H9 (cell line): Measurements from ENCODE around the gene ATP6V1D. TPM values are rescaled to one million over a fixed set of nuclear protein-coding genes. Genes with fewer than 3 reads are reported as not detected.

Experiments
- DNase-seq: peaks from one replicate; pipeline ENCODE4 v3.0.0-alpha.2; 2017
- H2AFZ ChIP-seq: one replicate; pipeline ENCODE4 v1.6.1; 2013; ENCODE audit warnings: mild to moderate bottlenecking, low read length, control low read depth, moderate library complexity
- H2AK5ac ChIP-seq: 2 replicates; pipeline ENCODE4 v1.6.1; 2013; ENCODE audit warnings: low read length, control low read depth, mixed read lengths; ENCODE audit not compliant: insufficient read length
- H2BK120ac ChIP-seq: one replicate; pipeline ENCODE4 v1.6.1; 2013; ENCODE audit warnings: low read depth, mild to moderate bottlenecking, low read length, control low read depth, inconsistent platforms; ENCODE audit not compliant: poor library complexity, severe bottlenecking
- H2BK12ac ChIP-seq: 2 replicates; pipeline ENCODE4 v1.6.1; 2013; ENCODE audit warnings: low read length, control low read depth, mixed read lengths, low read depth; ENCODE audit not compliant: insufficient read length
- H2BK15ac ChIP-seq: 2 replicates; pipeline ENCODE4 v1.6.1; 2013; ENCODE audit warnings: low read depth, low read length, control low read depth
- H2BK20ac ChIP-seq: one replicate; pipeline ENCODE4 v1.6.1; 2013; ENCODE audit warnings: low read depth, mild to moderate bottlenecking, low read length, control low read depth, inconsistent platforms; ENCODE audit not compliant: poor library complexity, severe bottlenecking
- H2BK5ac ChIP-seq: 2 replicates; pipeline ENCODE4 v1.6.1; 2013; ENCODE audit warnings: low read length, control low read depth, mixed read lengths; ENCODE audit not compliant: insufficient read length
- H3K14ac ChIP-seq: 2 replicates; pipeline ENCODE4 v1.6.1; 2013; ENCODE audit warnings: low read length, control low read depth; ENCODE audit not compliant: insufficient read depth
- H3K18ac ChIP-seq: 2 replicates; pipeline ENCODE4 v1.6.1; 2013; ENCODE audit warnings: low read depth, mild to moderate bottlenecking, mixed read lengths, low read length, control low read depth; ENCODE audit not compliant: insufficient read length
- H3K23ac ChIP-seq: 2 replicates; pipeline ENCODE4 v1.6.1; 2013; ENCODE audit warnings: low read length, control low read depth, mixed read lengths, low read depth; ENCODE audit not compliant: insufficient read length
- H3K23me2 ChIP-seq: 2 replicates; pipeline ENCODE4 v1.6.1; 2013; ENCODE audit warnings: low read depth, mild to moderate bottlenecking, mixed read lengths, low read length, control low read depth; ENCODE audit not compliant: insufficient read length, poor library complexity, severe bottlenecking
- H3K27ac ChIP-seq: 2 replicates; pipeline ENCODE4 v1.5.1; 2013; ENCODE audit warnings: low read length, control low read depth, mixed read lengths, low read depth; ENCODE audit not compliant: insufficient read length
- H3K27me3 ChIP-seq: 2 replicates; pipeline ENCODE4 v1.6.1; 2013; ENCODE audit warnings: low read length, control low read depth, inconsistent platforms; ENCODE audit not compliant: insufficient read depth
- H3K4ac ChIP-seq: 2 replicates; pipeline ENCODE4 v1.6.1; 2013; ENCODE audit warnings: low read depth, mild to moderate bottlenecking, control low read depth, inconsistent platforms, low read length, moderate library complexity
- H3K4me1 ChIP-seq: 2 replicates; pipeline ENCODE4 v1.6.1; 2013; ENCODE audit warnings: low read length, control low read depth, inconsistent platforms; ENCODE audit not compliant: insufficient read depth
- H3K4me2 ChIP-seq: 2 replicates; pipeline ENCODE4 v1.6.1; 2013; ENCODE audit warnings: low read length, control low read depth, mixed read lengths; ENCODE audit not compliant: insufficient read length, insufficient read depth
- H3K56ac ChIP-seq: 2 replicates; pipeline ENCODE4 v1.6.1; 2013; ENCODE audit warnings: low read depth, mild to moderate bottlenecking, mixed read lengths, low read length, control low read depth; ENCODE audit not compliant: insufficient read length
- H3K79me1 ChIP-seq: 2 replicates; pipeline ENCODE4 v1.6.1; 2013; ENCODE audit warnings: low read depth, mild to moderate bottlenecking, moderate library complexity, low read length, control low read depth, inconsistent platforms; ENCODE audit not compliant: insufficient read depth, poor library complexity, severe bottlenecking
- H3K79me2 ChIP-seq: 2 replicates; pipeline ENCODE4 v1.6.1; 2013; ENCODE audit warnings: low read length, control low read depth, inconsistent platforms; ENCODE audit not compliant: insufficient read depth
- H3K9ac ChIP-seq: 2 replicates; pipeline ENCODE4 v1.6.1; 2013; ENCODE audit warnings: low read length, control low read depth, mixed read lengths; ENCODE audit not compliant: insufficient read length; ENCODE audit errors: extremely low read depth
- H3K9me3 ChIP-seq: one replicate; pipeline ENCODE4 v1.6.1; 2013; ENCODE audit warnings: low read depth, low read length, inconsistent platforms; ENCODE audit not compliant: control insufficient read depth
- H3T11ph ChIP-seq: one replicate; pipeline ENCODE4 v1.6.1; 2013; ENCODE audit warnings: mild to moderate bottlenecking, low read length, control low read depth, inconsistent platforms
- H4K20me1 ChIP-seq: one replicate; pipeline ENCODE4 v1.6.1; 2013; ENCODE audit not compliant: control insufficient read depth, insufficient read length, insufficient read depth
- H4K5ac ChIP-seq: 2 replicates; pipeline ENCODE4 v1.6.1; 2013; ENCODE audit warnings: low read depth, mild to moderate bottlenecking, mixed read lengths, low read length, control low read depth; ENCODE audit not compliant: insufficient read length
- H4K8ac ChIP-seq: replicated peaks from 2 replicates; pipeline ENCODE4 v1.6.1; 2013; ENCODE audit warnings: low read length, control low read depth, mixed read lengths, low read depth; ENCODE audit not compliant: insufficient read length
- H4K91ac ChIP-seq: 2 replicates; pipeline ENCODE4 v1.6.1; 2013; ENCODE audit warnings: low read depth, mild to moderate bottlenecking, moderate library complexity, mixed read lengths, low read length, control low read depth; ENCODE audit not compliant: insufficient read length
- H3K27ac Mint-ChIP-seq, 3 experiments: 2 replicates in 2 of 3; 3 replicates in 1 of 3; pipeline ENCODE4 v1.8.0; 2020 to 2021; ENCODE audit warnings: mixed read lengths in 3 of 3, mild to moderate bottlenecking in 1 of 3, moderate library complexity in 1 of 3
- H3K27me3 Mint-ChIP-seq: 2 replicates; pipeline ENCODE4 v1.8.0; 2021; ENCODE audit warnings: low read depth, mild to moderate bottlenecking, moderate library complexity, mixed read lengths
- H3K36me3 Mint-ChIP-seq, 3 experiments: 2 replicates in 2 of 3; 3 replicates in 1 of 3; pipeline ENCODE4 v1.8.0; 2020 to 2021; ENCODE audit warnings: low read depth in 3 of 3, mixed read lengths in 3 of 3; ENCODE audit not compliant: insufficient read depth in 1 of 3
- H3K4me1 Mint-ChIP-seq, 2 experiments: 2 replicates each; pipeline ENCODE4 v1.8.0; 2020; ENCODE audit warnings: mixed read lengths in 2 of 2
- H3K4me3 Mint-ChIP-seq, 2 experiments: 2 replicates in 1 of 2; 3 replicates in 1 of 2; pipeline ENCODE4 v1.8.0; 2020 to 2021; ENCODE audit warnings: mild to moderate bottlenecking in 2 of 2, mixed read lengths in 2 of 2, moderate library complexity in 1 of 2
- H3K9me3 Mint-ChIP-seq, 2 experiments: 2 replicates in 1 of 2; 3 replicates in 1 of 2; pipeline ENCODE4 v1.8.0; 2020; ENCODE audit warnings: mild to moderate bottlenecking in 2 of 2, mixed read lengths in 2 of 2, moderate library complexity in 1 of 2
- WGBS: extraction: QIAGEN DNeasy Blood & Tissue Kit; methylation state at CpG from one replicate; pipeline ENCODE4 v1.1.7; 2013; ENCODE audit warnings: missing lambda C conversion rate, low lambda C conversion rate, mixed read lengths; ENCODE audit not compliant: insufficient read length; ENCODE audit errors: extremely low coverage; 5-methylcytosine and 5-hydroxymethylcytosine counted together
- total RNA-seq: library from RNA; stranded (reverse); gene quantifications from 2 replicates; pipeline ENCODE4 v1.2.1, GENCODE V29; 2021
- TF ChIP-seq, protein P1 (sequence below): fragments of 200-600 bp; sonication (generic); conservative IDR thresholded peaks from 3 replicates; pipeline ENCODE4 v1.8.0; 2021; ENCODE audit warnings: antibody characterized with exemption, mild to moderate bottlenecking

The ATP6V1D gene
- total RNA-seq, 1 experiment from 2014 or later: 85.7 TPM

DNA sequence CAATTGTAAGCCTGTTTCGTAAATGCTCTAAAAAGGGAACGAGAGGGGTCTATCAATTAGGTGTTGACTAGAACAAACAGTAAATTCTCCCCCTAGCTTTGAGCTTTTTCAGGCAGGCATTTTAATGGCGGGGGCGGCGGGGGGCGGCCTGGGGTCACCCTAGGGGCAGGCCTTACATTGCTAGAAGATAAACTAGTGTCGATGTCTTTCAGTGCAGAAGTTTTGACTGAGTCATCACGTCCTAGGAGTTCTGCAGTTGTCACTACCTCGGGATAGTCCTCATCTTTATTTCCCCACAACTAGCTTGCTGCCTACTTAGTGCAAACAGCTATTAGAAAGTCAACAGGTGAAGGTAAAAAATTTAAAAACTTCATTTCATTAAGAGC lies 1.6 kb downstream of the ATP6V1D start:
- H3K79me2 ChIP-seq: peaks cover 29% of the 10 kb centered on the region; the same call in 1 of the 2 replicates
- H2AFZ ChIP-seq: no peak overlapping the region
- Mint-ChIP-seq H3K36me3 (peaks cover 0 to 7% (median 2%) of the 10 kb centered on the region in 3 experiments; a peak in 5 of 7 replicates), H3K27me3 (no peaks in the 10 kb centered on the region), H3K27ac (peak overlapping the region in 1 of 3 experiments; percentile 91; a peak in 1 of 7 replicates), H3K4me3 (peak overlapping the region; percentile 99), H3K9me3 (no peaks in the 10 kb centered on the region), H3K4me1 (peaks cover 21 to 22% of the 10 kb centered on the region in 2 experiments)
- no peak overlapping the region for H3K4ac ChIP-seq
- no peak overlapping the region for H3K18ac ChIP-seq
- peaks cover 7% of the 10 kb centered on the region; the same call in 1 of the 2 replicates for H3K4me1 ChIP-seq
- peaks cover 8% of the 10 kb centered on the region for H3K23me2 ChIP-seq
- no peak overlapping the region for H3K9ac ChIP-seq
- H3T11ph ChIP-seq: no peak overlapping the region
- no peak overlapping the region for H3K4me2 ChIP-seq
- TF ChIP-seq, protein P1, sequence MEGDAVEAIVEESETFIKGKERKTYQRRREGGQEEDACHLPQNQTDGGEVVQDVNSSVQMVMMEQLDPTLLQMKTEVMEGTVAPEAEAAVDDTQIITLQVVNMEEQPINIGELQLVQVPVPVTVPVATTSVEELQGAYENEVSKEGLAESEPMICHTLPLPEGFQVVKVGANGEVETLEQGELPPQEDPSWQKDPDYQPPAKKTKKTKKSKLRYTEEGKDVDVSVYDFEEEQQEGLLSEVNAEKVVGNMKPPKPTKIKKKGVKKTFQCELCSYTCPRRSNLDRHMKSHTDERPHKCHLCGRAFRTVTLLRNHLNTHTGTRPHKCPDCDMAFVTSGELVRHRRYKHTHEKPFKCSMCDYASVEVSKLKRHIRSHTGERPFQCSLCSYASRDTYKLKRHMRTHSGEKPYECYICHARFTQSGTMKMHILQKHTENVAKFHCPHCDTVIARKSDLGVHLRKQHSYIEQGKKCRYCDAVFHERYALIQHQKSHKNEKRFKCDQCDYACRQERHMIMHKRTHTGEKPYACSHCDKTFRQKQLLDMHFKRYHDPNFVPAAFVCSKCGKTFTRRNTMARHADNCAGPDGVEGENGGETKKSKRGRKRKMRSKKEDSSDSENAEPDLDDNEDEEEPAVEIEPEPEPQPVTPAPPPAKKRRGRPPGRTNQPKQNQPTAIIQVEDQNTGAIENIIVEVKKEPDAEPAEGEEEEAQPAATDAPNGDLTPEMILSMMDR: no peak
- no peak overlapping the region for H3K23ac ChIP-seq
- no CpG with 5 or more reads among the region's 9 CpGs for WGBS
- H3K27ac ChIP-seq: no peak overlapping the region
- H3K27me3 ChIP-seq: no peaks in the 10 kb centered on the region
- H4K8ac ChIP-seq: no peak overlapping the region
- H4K20me1 ChIP-seq: no peaks in the 10 kb centered on the region
- no peak overlapping the region for H2BK12ac ChIP-seq
- H3K79me1 ChIP-seq: no peaks in the 10 kb centered on the region
- H3K56ac ChIP-seq: no peak overlapping the region
- no peak overlapping the region for H4K5ac ChIP-seq
- H2AK5ac ChIP-seq: no peak overlapping the region
- no peak for DNase-seq
- H2BK120ac ChIP-seq: no peak overlapping the region
- no peaks in the 10 kb centered on the region for H3K9me3 ChIP-seq
- H2BK15ac ChIP-seq: no peak overlapping the region
- no peak overlapping the region for H2BK5ac ChIP-seq
- H2BK20ac ChIP-seq: no peak overlapping the region
- no peak overlapping the region for H3K14ac ChIP-seq
- H4K91ac ChIP-seq: no peak overlapping the region
